Panc1 (cell line): ENCODE measurements around the gene PRSS27. TPM values are rescaled to one million over a fixed set of nuclear protein-coding genes. Genes with fewer than 3 reads are reported as not detected.
"Not testable (repeated sequence)": the region's sequence is repeated elsewhere in the genome, so short reads cannot be mapped to it uniquely, and the experiment has no call there.

ENCODE experiments used
- ATAC-seq: fragments of 200-7000 bp; cut with Tn5 transposase; 2 replicates; pipeline ENCODE4 v1.9.1; 2020; ENCODE audit warnings: mild to moderate bottlenecking, moderate library complexity
- BruUV-seq: library from RNA; stranded (reverse); fragments of 400-500 nt; replicated peaks from 2 replicates; lab custom pipeline; 2021; lab: Mats Ljungman, UMichigan
- CTCF ChIA-PET: fragments of 300-600 bp; sonication (Branson Sonifier 250); formaldehyde crosslinking; loops from one replicate; lab custom pipeline; 2022; ENCODE audit warnings: antibody characterized with exemption; lab: Charles Lee
- POLR2A ChIA-PET: fragments of 300-600 bp; sonication (Branson Sonifier 250); formaldehyde crosslinking; loops from one replicate; lab custom pipeline; 2022; ENCODE audit warnings: antibody characterized with exemption; lab: Charles Lee
- DNase-seq: peaks from one replicate; pipeline ENCODE4 v3.0.0-alpha.2; 2010; ENCODE audit warnings: low read depth, low spot score
- H3K27ac ChIP-seq: 2 replicates; pipeline ENCODE4 v1.5.1; 2011; ENCODE audit warnings: mild to moderate bottlenecking, low read length, inconsistent platforms
- H3K27me3 ChIP-seq: fragments of 200-500 bp; sonication (Bioruptor generic); 2 replicates; pipeline ENCODE4 v1.6.0; 2014; ENCODE audit warnings: low read length, inconsistent platforms; ENCODE audit not compliant: control insufficient read depth, insufficient read depth
- H3K36me3 ChIP-seq: fragments of 200-500 bp; sonication (Bioruptor generic); 2 replicates; pipeline ENCODE4 v1.5.1; 2014; ENCODE audit warnings: inconsistent platforms, mild to moderate bottlenecking, low read length, moderate library complexity; ENCODE audit not compliant: control insufficient read depth, insufficient read depth
- H3K4me1 ChIP-seq: 2 replicates; pipeline ENCODE4 v1.5.1; 2011; ENCODE audit warnings: inconsistent platforms, mild to moderate bottlenecking, low read length, moderate library complexity; ENCODE audit not compliant: control insufficient read depth, insufficient read depth
- H3K4me3 ChIP-seq, 2 experiments: 2 replicates each; pipeline ENCODE4 v1.5.1; 2011 to 2012; ENCODE audit warnings: low read depth in 2 of 2, low read length in 2 of 2, mild to moderate bottlenecking in 2 of 2, inconsistent platforms in 1 of 2, moderate library complexity in 1 of 2
- H3K9me3 ChIP-seq: fragments of 200-500 bp; sonication (Bioruptor generic); 2 replicates; pipeline ENCODE4 v1.5.1; 2014; ENCODE audit warnings: low read depth, mild to moderate bottlenecking, inconsistent platforms, low read length, moderate library complexity; ENCODE audit not compliant: control insufficient read depth, insufficient read depth
- POLR2AphosphoS5 ChIP-seq: IDR thresholded peaks from 2 replicates; pipeline ENCODE4 v1.6.1; 2012; ENCODE audit warnings: mild to moderate bottlenecking, low read depth, low read length, moderate library complexity
- SIN3A ChIP-seq: IDR thresholded peaks from 2 replicates; pipeline ENCODE4 v1.6.1; 2012; ENCODE audit warnings: low read depth, mild to moderate bottlenecking, low read length, moderate library complexity, borderline replicate concordance; ENCODE audit not compliant: insufficient read depth
- TCF7L2 ChIP-seq: IDR thresholded peaks from 2 replicates; pipeline ENCODE4 v1.6.1; 2011; ENCODE audit warnings: mild to moderate bottlenecking, low read depth, low read length, inconsistent platforms
- in situ Hi-C: cut with HindIII; loops from 2 replicates; pipeline ENCODE4 v1.10.0; 2016; ENCODE audit warnings: low sequenced_read_pairs, low pct_unique_long_range_greater_than_20kb
- intact Hi-C: fragments of 100-400 bp; cut with micrococcal nuclease; formaldehyde crosslinking; loops from one replicate; pipeline ENCODE4 v1.10.0; 2022; ENCODE audit not compliant: unreplicated experiment
- total RNA-seq: library from RNA; stranded (reverse); gene quantifications from one replicate; pipeline ENCODE4 v1.2.1, GENCODE V29; 2021; ENCODE audit not compliant: unreplicated experiment
- TF ChIP-seq, protein P1 (sequence below): fragments of 450-650 bp; IDR thresholded peaks from 2 replicates; pipeline ENCODE4 v1.5.1; 2017; ENCODE audit warnings: mild to moderate bottlenecking
- TF ChIP-seq, protein P2 (sequence below), 2 experiments: IDR thresholded peaks; 2 replicates each; pipeline ENCODE4 v1.6.1; 2011 to 2012; ENCODE audit warnings: low read depth in 2 of 2, control low read depth in 1 of 2, low read length in 1 of 2, mild to moderate bottlenecking in 1 of 2, moderate library complexity in 1 of 2; ENCODE audit not compliant: insufficient read depth in 1 of 2

The PRSS27 gene
- total RNA-seq, 1 experiment from 2014 or later, result 3.3 TPM

DNA sequence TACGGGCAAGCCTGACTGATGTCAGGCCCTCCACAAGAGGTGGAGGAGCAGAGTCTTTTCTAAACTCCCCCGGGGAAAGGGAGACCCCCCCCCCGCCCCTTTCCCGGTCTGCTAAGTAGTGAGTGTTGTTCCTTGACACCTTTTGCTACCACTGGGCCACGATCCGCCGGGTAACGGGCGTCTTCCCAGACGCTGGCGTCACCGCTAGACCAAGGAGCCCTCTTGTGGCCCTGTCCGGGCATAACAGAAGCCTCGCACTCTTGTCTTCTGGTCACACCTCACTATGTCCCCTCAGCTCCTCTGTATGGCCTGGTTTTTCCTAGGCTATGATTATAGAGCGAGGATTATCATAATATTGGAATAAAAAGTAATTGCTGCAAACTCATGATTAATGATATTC is 50.0 kb downstream of the PRSS27 start:
- in situ Hi-C loops, H3K4me1 ChIP-seq, H3K9me3 ChIP-seq, POLR2A ChIA-PET, CTCF ChIA-PET, H3K27ac ChIP-seq, ATAC-seq, H3K4me3 ChIP-seq, H3K36me3 ChIP-seq, BruUV-seq, intact Hi-C loops, H3K27me3 ChIP-seq, DNase-seq: not testable (repeated sequence)
- TF ChIP-seq, protein P1, sequence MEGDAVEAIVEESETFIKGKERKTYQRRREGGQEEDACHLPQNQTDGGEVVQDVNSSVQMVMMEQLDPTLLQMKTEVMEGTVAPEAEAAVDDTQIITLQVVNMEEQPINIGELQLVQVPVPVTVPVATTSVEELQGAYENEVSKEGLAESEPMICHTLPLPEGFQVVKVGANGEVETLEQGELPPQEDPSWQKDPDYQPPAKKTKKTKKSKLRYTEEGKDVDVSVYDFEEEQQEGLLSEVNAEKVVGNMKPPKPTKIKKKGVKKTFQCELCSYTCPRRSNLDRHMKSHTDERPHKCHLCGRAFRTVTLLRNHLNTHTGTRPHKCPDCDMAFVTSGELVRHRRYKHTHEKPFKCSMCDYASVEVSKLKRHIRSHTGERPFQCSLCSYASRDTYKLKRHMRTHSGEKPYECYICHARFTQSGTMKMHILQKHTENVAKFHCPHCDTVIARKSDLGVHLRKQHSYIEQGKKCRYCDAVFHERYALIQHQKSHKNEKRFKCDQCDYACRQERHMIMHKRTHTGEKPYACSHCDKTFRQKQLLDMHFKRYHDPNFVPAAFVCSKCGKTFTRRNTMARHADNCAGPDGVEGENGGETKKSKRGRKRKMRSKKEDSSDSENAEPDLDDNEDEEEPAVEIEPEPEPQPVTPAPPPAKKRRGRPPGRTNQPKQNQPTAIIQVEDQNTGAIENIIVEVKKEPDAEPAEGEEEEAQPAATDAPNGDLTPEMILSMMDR, result peak; percentile 86

DNA sequence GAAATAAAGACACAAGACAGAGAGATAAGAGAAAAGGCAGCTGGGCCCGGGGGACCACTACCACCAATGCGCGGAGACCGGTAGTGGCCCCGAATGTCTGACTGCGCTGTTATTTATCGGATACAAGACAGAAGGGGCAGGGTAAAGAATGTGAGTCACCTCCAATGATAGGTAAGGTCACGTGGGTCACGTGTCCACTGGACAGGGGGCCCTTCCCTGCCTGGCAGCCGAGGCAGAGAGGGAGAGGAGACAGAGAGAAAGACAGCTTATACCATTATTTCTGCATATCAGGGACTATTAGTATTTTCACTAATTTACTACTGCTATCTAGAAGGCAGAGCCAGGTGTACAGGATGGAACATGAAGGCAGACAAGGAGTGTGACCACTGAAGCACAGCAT is 50.4 kb downstream of the PRSS27 start:
- H3K36me3 ChIP-seq, in situ Hi-C loops, POLR2A ChIA-PET, H3K27me3 ChIP-seq, DNase-seq, H3K9me3 ChIP-seq, H3K27ac ChIP-seq, ATAC-seq, intact Hi-C loops, CTCF ChIA-PET, BruUV-seq, H3K4me1 ChIP-seq, H3K4me3 ChIP-seq: not testable (repeated sequence)

DNA sequence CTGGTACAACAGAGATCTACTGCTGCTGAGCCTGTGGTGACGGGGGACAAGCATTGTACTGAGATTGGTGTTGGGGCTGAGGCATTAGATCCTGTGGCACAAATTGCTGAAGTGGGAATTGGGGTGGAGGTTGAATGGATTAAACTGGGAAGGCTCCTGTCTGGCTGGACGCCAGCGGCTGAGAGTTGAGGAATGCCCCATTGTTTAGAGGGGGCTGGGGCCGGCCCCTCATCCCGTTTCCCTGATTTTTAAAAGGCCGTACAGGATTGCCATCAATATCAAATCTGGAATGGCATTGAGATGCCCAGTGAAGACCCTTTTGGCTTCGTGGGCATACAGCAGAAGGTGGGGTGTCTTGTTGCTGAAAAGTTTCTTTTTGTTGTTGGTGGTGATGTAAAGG is 53.4 kb downstream of the PRSS27 start:
- H3K9me3 ChIP-seq, CTCF ChIA-PET, ATAC-seq, in situ Hi-C loops, H3K27me3 ChIP-seq, H3K36me3 ChIP-seq, BruUV-seq, POLR2A ChIA-PET, H3K4me3 ChIP-seq, H3K4me1 ChIP-seq, DNase-seq, H3K27ac ChIP-seq, intact Hi-C loops: not testable (repeated sequence)

DNA sequence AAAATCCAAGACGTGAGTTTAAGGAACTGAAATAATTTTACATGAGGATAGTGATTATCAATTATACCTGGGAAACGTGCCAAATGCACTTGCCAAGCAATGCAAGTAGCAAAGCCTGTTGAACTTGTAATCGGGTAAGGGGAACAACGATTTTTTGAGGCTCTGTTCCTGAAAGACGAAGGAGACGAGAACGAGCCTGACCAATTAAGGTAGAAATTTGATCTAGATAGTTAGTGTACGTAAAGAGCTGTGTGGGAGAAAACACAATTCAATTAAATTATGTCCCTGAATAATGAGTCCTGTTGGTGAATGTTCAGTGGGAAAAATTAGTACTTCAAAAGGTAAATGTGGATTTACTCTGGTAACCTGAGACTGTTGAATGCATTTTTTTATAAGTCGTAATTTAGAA is 55.4 kb downstream of the PRSS27 start:
- CTCF ChIA-PET, result no interaction called here
- DNase-seq (no peak), ATAC-seq (no peak)
- Histone ChIP-seq H3K27me3 (no peaks in the 10 kb centered on the region), H3K4me1 (no peaks in the 10 kb centered on the region), H3K9me3 (no peaks in the 10 kb centered on the region), H3K27ac (no peak overlapping the region), H3K4me3 (no peak overlapping the region), H3K36me3 (no peaks in the 10 kb centered on the region)
- in situ Hi-C loops (no loop called here), intact Hi-C loops (no loop called here)
- TF ChIP-seq POLR2AphosphoS5 (no peak), SIN3A (no peak), TCF7L2 (no peak)
- TF ChIP-seq, protein P1, result no peak
- TF ChIP-seq, protein P2, sequence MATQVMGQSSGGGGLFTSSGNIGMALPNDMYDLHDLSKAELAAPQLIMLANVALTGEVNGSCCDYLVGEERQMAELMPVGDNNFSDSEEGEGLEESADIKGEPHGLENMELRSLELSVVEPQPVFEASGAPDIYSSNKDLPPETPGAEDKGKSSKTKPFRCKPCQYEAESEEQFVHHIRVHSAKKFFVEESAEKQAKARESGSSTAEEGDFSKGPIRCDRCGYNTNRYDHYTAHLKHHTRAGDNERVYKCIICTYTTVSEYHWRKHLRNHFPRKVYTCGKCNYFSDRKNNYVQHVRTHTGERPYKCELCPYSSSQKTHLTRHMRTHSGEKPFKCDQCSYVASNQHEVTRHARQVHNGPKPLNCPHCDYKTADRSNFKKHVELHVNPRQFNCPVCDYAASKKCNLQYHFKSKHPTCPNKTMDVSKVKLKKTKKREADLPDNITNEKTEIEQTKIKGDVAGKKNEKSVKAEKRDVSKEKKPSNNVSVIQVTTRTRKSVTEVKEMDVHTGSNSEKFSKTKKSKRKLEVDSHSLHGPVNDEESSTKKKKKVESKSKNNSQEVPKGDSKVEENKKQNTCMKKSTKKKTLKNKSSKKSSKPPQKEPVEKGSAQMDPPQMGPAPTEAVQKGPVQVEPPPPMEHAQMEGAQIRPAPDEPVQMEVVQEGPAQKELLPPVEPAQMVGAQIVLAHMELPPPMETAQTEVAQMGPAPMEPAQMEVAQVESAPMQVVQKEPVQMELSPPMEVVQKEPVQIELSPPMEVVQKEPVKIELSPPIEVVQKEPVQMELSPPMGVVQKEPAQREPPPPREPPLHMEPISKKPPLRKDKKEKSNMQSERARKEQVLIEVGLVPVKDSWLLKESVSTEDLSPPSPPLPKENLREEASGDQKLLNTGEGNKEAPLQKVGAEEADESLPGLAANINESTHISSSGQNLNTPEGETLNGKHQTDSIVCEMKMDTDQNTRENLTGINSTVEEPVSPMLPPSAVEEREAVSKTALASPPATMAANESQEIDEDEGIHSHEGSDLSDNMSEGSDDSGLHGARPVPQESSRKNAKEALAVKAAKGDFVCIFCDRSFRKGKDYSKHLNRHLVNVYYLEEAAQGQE (IDR thresholded peaks at IDR 0.05; ENCODE audit: insufficient read depth in 1 of 2, low read depth in 2 of 2, low read length in 1 of 2), result no peak
- no TSS peak for BruUV-seq
- POLR2A ChIA-PET, result no interaction called here
